Measurements from ENCODE around the gene TBC1D23.

- TF ChIP-seq CTCF (IDR thresholded peaks at IDR 0.05) (peak; percentile 79 to 89 (median 83)), POLR2A (IDR thresholded peaks at IDR 0.05) (no peak)
Observed at GRCh38 chr3:100254168-100254777, 6.5 kb upstream of the TBC1D23 start.

Measured in uterus (tissue), 2 donors.